ENCODE results near the gene CNEP1R1. TPM values are rescaled to one million over a fixed set of nuclear protein-coding genes. Genes with fewer than 3 reads are reported as not detected.

The CNEP1R1 gene
- total RNA-seq, 1 experiment from 2014 or later = 18.5 TPM

DNA sequence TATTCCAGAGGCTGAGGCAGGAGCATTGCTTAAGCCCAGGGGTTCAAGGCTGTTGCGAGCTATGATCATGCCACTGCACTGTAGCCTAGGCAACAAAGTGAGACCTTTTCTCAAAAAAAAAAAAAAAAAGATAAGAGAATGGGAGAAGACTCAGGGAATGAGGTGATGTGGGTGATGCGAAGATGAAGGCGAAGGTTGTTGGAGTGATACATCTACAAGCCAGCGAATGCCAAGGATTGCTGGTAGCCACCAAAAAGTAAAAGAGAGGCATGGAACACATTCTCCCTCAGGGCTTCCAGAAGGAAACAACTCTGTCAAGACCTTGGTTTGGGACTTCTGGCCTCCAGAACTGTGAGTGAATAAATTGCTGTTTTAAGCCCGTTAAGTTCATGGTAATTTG, 26.0 kb upstream of the CNEP1R1 start:
- H3K36me3 Mint-ChIP-seq (ENCODE audit: insufficient read depth in 1 of 3, low read depth in 3 of 3) = no peaks in the 10 kb centered on the region
- Histone ChIP-seq H3K4ac (ENCODE audit: low read depth, low read length) (no peak overlapping the region), H2AFZ (ENCODE audit: low read length) (no peak overlapping the region), H3K4me1 (ENCODE audit: insufficient read depth, low read length) (no peaks in the 10 kb centered on the region), H3K4me2 (ENCODE audit: insufficient read depth, insufficient read length, low read length) (no peak overlapping the region), H3K18ac (ENCODE audit: insufficient read length, low read depth, low read length) (no peak overlapping the region), H3K9ac (ENCODE audit: extremely low read depth, insufficient read length, low read length) (no peak overlapping the region), H3K9me3 (ENCODE audit: control insufficient read depth, low read depth, low read length) (no peaks in the 10 kb centered on the region), H3K14ac (ENCODE audit: insufficient read depth, low read length) (no peak overlapping the region), H2AK5ac (ENCODE audit: insufficient read length, low read length) (no peak overlapping the region), H2BK20ac (ENCODE audit: low read depth, low read length, poor library complexity, severe bottlenecking) (no peak overlapping the region), H2BK5ac (ENCODE audit: insufficient read length, low read length) (no peak overlapping the region), H4K91ac (ENCODE audit: insufficient read length, low read depth, low read length) (no peak overlapping the region), H4K20me1 (ENCODE audit: control insufficient read depth, insufficient read depth, insufficient read length) (no peaks in the 10 kb centered on the region), H3K56ac (ENCODE audit: insufficient read length, low read depth, low read length) (no peak overlapping the region), H4K5ac (ENCODE audit: insufficient read length, low read depth, low read length) (no peak overlapping the region), H2BK15ac (ENCODE audit: low read depth, low read length) (no peak overlapping the region), H2BK12ac (ENCODE audit: insufficient read length, low read depth, low read length) (no peak overlapping the region), H2BK120ac (ENCODE audit: low read depth, low read length, poor library complexity, severe bottlenecking) (no peak overlapping the region), H4K8ac (replicated peaks; ENCODE audit: insufficient read length, low read depth, low read length) (no peak overlapping the region), H3K79me2 (ENCODE audit: insufficient read depth, low read length) (no peaks in the 10 kb centered on the region), H3K23ac (ENCODE audit: insufficient read length, low read depth, low read length) (no peak overlapping the region), H3K27ac (ENCODE audit: insufficient read length, low read depth, low read length) (no peak overlapping the region), H3K27me3 (ENCODE audit: insufficient read depth, low read length) (no peaks in the 10 kb centered on the region), H3K79me1 (ENCODE audit: insufficient read depth, low read depth, low read length, poor library complexity, severe bottlenecking) (no peaks in the 10 kb centered on the region), H3K23me2 (ENCODE audit: insufficient read length, low read depth, low read length, poor library complexity, severe bottlenecking) (peaks cover 3% of the 10 kb centered on the region), H3T11ph (ENCODE audit: low read length) (no peak overlapping the region)
- no peak overlapping the region for H3K27ac Mint-ChIP-seq
- TF ChIP-seq, protein P1, sequence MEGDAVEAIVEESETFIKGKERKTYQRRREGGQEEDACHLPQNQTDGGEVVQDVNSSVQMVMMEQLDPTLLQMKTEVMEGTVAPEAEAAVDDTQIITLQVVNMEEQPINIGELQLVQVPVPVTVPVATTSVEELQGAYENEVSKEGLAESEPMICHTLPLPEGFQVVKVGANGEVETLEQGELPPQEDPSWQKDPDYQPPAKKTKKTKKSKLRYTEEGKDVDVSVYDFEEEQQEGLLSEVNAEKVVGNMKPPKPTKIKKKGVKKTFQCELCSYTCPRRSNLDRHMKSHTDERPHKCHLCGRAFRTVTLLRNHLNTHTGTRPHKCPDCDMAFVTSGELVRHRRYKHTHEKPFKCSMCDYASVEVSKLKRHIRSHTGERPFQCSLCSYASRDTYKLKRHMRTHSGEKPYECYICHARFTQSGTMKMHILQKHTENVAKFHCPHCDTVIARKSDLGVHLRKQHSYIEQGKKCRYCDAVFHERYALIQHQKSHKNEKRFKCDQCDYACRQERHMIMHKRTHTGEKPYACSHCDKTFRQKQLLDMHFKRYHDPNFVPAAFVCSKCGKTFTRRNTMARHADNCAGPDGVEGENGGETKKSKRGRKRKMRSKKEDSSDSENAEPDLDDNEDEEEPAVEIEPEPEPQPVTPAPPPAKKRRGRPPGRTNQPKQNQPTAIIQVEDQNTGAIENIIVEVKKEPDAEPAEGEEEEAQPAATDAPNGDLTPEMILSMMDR (conservative IDR thresholded peaks at IDR 0.05) = no peak
- no CpG with 5 or more reads among the region's 5 CpGs for WGBS (ENCODE audit: extremely low coverage, insufficient read length, low lambda C conversion rate)
- no peak for DNase-seq
- no peak overlapping the region for H3K4me3 Mint-ChIP-seq
- no peaks in the 10 kb centered on the region; a peak in 1 of 5 replicates for H3K9me3 Mint-ChIP-seq
- peaks cover 18% of the 10 kb centered on the region for H3K27me3 Mint-ChIP-seq (ENCODE audit: low read depth)
- H3K4me1 Mint-ChIP-seq = no peaks in the 10 kb centered on the region

All from H9 (cell line).